WTC11 (cell line): ENCODE results near the gene METTL9. TPM values are rescaled to one million over a fixed set of nuclear protein-coding genes. Genes with fewer than 3 reads are reported as not detected.

Experiments
- ATAC-seq: fragments of 200-7000 bp; cut with Tn5 transposase; 2 replicates; pipeline ENCODE4 v1.10.0; 2021; ENCODE audit warnings: mild to moderate bottlenecking, moderate library complexity
- CTCF ChIA-PET: fragments of 300-600 bp; sonication (Branson Sonifier 250); formaldehyde crosslinking; loops from one replicate; lab custom pipeline; 2021; ENCODE audit warnings: antibody characterized with exemption; lab: Charles Lee
- POLR2A ChIA-PET: fragments of 350-600 bp; sonication (Branson Sonifier 250); formaldehyde crosslinking; loops from one replicate; lab custom pipeline; 2021; ENCODE audit warnings: antibody characterized with exemption; lab: Charles Lee
- DNase-seq: peaks from one replicate; pipeline ENCODE4 v3.0.0; 2021; ENCODE audit warnings: low spot score
- H3K27ac Mint-ChIP-seq: 2 replicates; pipeline ENCODE4 v1.8.0; 2021; ENCODE audit warnings: mixed read lengths
- H3K27me3 Mint-ChIP-seq: 2 replicates; pipeline ENCODE4 v1.8.0; 2021; ENCODE audit warnings: low read depth, mild to moderate bottlenecking, moderate library complexity, mixed read lengths
- H3K36me3 Mint-ChIP-seq: 2 replicates; pipeline ENCODE4 v1.8.0; 2021; ENCODE audit warnings: mixed read lengths
- H3K4me1 Mint-ChIP-seq: 2 replicates; pipeline ENCODE4 v1.8.0; 2022; ENCODE audit warnings: mixed read lengths
- H3K4me3 Mint-ChIP-seq: 2 replicates; pipeline ENCODE4 v1.8.0; 2021; ENCODE audit warnings: mild to moderate bottlenecking, moderate library complexity, mixed read lengths
- H3K9me3 Mint-ChIP-seq: 2 replicates; pipeline ENCODE4 v1.8.0; 2021; ENCODE audit warnings: mixed read lengths
- CBFB ChIP-seq: sonication (generic); formaldehyde crosslinking; IDR thresholded peaks from 2 replicates; pipeline ENCODE4 v1.8.1; 2022; ENCODE audit warnings: mild to moderate bottlenecking, low read depth, missing genetic modification reagents
- ETV6 ChIP-seq: sonication (generic); formaldehyde crosslinking; IDR thresholded peaks from 2 replicates; pipeline ENCODE4 v1.8.1; 2022; ENCODE audit warnings: mild to moderate bottlenecking, missing genetic modification reagents
- GTF2I ChIP-seq: fragments of 250-450 bp; sonication (Bioruptor Pico); conservative IDR thresholded peaks from 2 replicates; pipeline ENCODE4 v1.4.0; 2021; ENCODE audit warnings: mild to moderate bottlenecking
- HMGA2 ChIP-seq: fragments of 250-450 bp; sonication (Bioruptor Pico); IDR thresholded peaks from 2 replicates; pipeline ENCODE4 v1.4.0; 2021; ENCODE audit warnings: mild to moderate bottlenecking, moderate library complexity
- MYBL2 ChIP-seq: sonication (generic); formaldehyde crosslinking; IDR thresholded peaks from 2 replicates; pipeline ENCODE4 v1.8.1; 2023; ENCODE audit warnings: mild to moderate bottlenecking, moderate library complexity, missing genetic modification reagents
- NR1H2 ChIP-seq: sonication (generic); formaldehyde crosslinking; IDR thresholded peaks from 2 replicates; pipeline ENCODE4 v1.9.0; 2021; ENCODE audit warnings: mild to moderate bottlenecking, moderate library complexity, missing genetic modification reagents
- NR3C1 ChIP-seq: sonication (generic); formaldehyde crosslinking; conservative IDR thresholded peaks from 2 replicates; pipeline ENCODE4 v1.8.1; 2023; ENCODE audit warnings: low read depth, mild to moderate bottlenecking, missing genetic modification reagents
- PRRX2 ChIP-seq: fragments of 250-450 bp; sonication (Bioruptor Pico); IDR thresholded peaks from 2 replicates; pipeline ENCODE4 v1.8.0; 2021; ENCODE audit warnings: mild to moderate bottlenecking
- TEAD4 ChIP-seq: sonication (generic); formaldehyde crosslinking; IDR thresholded peaks from 2 replicates; pipeline ENCODE4 v1.8.0; 2022; ENCODE audit warnings: mild to moderate bottlenecking, missing genetic modification reagents
- ZNF219 ChIP-seq: sonication (generic); formaldehyde crosslinking; IDR thresholded peaks from 2 replicates; pipeline ENCODE4 v1.8.0; 2023; ENCODE audit warnings: missing genetic modification reagents, mild to moderate bottlenecking, borderline replicate concordance
- ZNF423 ChIP-seq: fragments of 250-450 bp; sonication (Bioruptor Pico); IDR thresholded peaks from 2 replicates; pipeline ENCODE4 v2.1.2; 2022; ENCODE audit warnings: mild to moderate bottlenecking, moderate library complexity
- total RNA-seq: library from RNA; stranded (reverse); gene quantifications from 3 replicates; pipeline ENCODE4 v1.2.3, GENCODE V29; 2021
- TF ChIP-seq, protein P1 (sequence below): sonication (generic); formaldehyde crosslinking; IDR thresholded peaks from 2 replicates; pipeline ENCODE4 v1.8.0; 2023; ENCODE audit warnings: missing genetic modification reagents, mild to moderate bottlenecking, borderline replicate concordance
- TF ChIP-seq, protein P2 (sequence below): sonication (generic); formaldehyde crosslinking; IDR thresholded peaks from 2 replicates; pipeline ENCODE4 v1.8.0; 2023; ENCODE audit warnings: missing genetic modification reagents
- TF ChIP-seq, protein P3 (sequence below): sonication (generic); formaldehyde crosslinking; IDR thresholded peaks from 2 replicates; pipeline ENCODE4 v1.8.1; 2023; ENCODE audit warnings: mild to moderate bottlenecking, missing genetic modification reagents, moderate library complexity
- TF ChIP-seq, protein P4 (sequence below): sonication (generic); formaldehyde crosslinking; IDR thresholded peaks from 2 replicates; pipeline ENCODE4 v1.8.0; 2022; ENCODE audit warnings: mild to moderate bottlenecking, missing genetic modification reagents
- TF ChIP-seq, protein P5 (sequence below): sonication (generic); formaldehyde crosslinking; IDR thresholded peaks from 2 replicates; pipeline ENCODE4 v1.8.0; 2022; ENCODE audit warnings: mild to moderate bottlenecking, missing genetic modification reagents
- TF ChIP-seq, protein P6 (sequence below): fragments of 200-600 bp; IDR thresholded peaks from 2 replicates; pipeline ENCODE4 v1.8.0; 2022; ENCODE audit warnings: antibody characterized with exemption
- TF ChIP-seq, protein P7 (sequence below): sonication (generic); formaldehyde crosslinking; IDR thresholded peaks from 2 replicates; pipeline ENCODE4 v1.8.1; 2022; ENCODE audit warnings: mild to moderate bottlenecking, missing genetic modification reagents, moderate library complexity, borderline replicate concordance
- TF ChIP-seq, protein P8 (sequence below): fragments of 250-450 bp; sonication (Bioruptor Pico); IDR thresholded peaks from 2 replicates; pipeline ENCODE4 v1.9.0; 2021; ENCODE audit warnings: mild to moderate bottlenecking

METTL9 gene
- total RNA-seq, 1 experiment from 2014 or later, result 94.6 TPM

DNA sequence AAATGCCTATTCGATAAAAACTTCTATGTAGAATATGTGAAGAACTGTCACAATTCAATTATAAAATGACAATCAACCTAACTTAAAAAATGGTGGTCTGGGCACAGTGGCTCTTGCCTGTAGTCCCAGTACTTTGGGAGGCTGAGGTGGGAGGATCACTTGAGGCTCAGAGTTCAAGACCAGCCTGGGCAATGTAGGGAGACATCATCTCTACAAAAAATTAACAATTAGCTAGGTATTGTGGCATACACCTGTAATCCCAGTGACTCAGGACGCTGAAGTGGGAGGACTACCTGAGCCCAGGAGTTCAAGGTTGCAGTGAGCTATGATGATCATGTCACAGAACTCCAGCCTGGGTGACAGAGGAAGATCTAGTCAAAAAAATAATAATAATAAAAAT is 18.6 kb upstream of the METTL9 start (continued):
- TF ChIP-seq, protein P1, sequence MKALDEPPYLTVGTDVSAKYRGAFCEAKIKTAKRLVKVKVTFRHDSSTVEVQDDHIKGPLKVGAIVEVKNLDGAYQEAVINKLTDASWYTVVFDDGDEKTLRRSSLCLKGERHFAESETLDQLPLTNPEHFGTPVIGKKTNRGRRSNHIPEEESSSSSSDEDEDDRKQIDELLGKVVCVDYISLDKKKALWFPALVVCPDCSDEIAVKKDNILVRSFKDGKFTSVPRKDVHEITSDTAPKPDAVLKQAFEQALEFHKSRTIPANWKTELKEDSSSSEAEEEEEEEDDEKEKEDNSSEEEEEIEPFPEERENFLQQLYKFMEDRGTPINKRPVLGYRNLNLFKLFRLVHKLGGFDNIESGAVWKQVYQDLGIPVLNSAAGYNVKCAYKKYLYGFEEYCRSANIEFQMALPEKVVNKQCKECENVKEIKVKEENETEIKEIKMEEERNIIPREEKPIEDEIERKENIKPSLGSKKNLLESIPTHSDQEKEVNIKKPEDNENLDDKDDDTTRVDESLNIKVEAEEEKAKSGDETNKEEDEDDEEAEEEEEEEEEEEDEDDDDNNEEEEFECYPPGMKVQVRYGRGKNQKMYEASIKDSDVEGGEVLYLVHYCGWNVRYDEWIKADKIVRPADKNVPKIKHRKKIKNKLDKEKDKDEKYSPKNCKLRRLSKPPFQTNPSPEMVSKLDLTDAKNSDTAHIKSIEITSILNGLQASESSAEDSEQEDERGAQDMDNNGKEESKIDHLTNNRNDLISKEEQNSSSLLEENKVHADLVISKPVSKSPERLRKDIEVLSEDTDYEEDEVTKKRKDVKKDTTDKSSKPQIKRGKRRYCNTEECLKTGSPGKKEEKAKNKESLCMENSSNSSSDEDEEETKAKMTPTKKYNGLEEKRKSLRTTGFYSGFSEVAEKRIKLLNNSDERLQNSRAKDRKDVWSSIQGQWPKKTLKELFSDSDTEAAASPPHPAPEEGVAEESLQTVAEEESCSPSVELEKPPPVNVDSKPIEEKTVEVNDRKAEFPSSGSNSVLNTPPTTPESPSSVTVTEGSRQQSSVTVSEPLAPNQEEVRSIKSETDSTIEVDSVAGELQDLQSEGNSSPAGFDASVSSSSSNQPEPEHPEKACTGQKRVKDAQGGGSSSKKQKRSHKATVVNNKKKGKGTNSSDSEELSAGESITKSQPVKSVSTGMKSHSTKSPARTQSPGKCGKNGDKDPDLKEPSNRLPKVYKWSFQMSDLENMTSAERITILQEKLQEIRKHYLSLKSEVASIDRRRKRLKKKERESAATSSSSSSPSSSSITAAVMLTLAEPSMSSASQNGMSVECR (CRISPR knock-in tag), result no peak
- TF ChIP-seq, protein P2, sequence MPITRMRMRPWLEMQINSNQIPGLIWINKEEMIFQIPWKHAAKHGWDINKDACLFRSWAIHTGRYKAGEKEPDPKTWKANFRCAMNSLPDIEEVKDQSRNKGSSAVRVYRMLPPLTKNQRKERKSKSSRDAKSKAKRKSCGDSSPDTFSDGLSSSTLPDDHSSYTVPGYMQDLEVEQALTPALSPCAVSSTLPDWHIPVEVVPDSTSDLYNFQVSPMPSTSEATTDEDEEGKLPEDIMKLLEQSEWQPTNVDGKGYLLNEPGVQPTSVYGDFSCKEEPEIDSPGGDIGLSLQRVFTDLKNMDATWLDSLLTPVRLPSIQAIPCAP (CRISPR knock-in tag), result no peak
- no peak for TF ChIP-seq TEAD4
- TF ChIP-seq ZNF219, result no peak
- TF ChIP-seq, protein P3, sequence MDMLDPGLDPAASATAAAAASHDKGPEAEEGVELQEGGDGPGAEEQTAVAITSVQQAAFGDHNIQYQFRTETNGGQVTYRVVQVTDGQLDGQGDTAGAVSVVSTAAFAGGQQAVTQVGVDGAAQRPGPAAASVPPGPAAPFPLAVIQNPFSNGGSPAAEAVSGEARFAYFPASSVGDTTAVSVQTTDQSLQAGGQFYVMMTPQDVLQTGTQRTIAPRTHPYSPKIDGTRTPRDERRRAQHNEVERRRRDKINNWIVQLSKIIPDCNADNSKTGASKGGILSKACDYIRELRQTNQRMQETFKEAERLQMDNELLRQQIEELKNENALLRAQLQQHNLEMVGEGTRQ (CRISPR knock-in tag), result no peak
- TF ChIP-seq ZNF423 (CRISPR knock-in tag), result no peak
- TF ChIP-seq NR3C1, result no peak
- no peak for TF ChIP-seq CBFB (CRISPR knock-in tag)
- TF ChIP-seq, protein P4, sequence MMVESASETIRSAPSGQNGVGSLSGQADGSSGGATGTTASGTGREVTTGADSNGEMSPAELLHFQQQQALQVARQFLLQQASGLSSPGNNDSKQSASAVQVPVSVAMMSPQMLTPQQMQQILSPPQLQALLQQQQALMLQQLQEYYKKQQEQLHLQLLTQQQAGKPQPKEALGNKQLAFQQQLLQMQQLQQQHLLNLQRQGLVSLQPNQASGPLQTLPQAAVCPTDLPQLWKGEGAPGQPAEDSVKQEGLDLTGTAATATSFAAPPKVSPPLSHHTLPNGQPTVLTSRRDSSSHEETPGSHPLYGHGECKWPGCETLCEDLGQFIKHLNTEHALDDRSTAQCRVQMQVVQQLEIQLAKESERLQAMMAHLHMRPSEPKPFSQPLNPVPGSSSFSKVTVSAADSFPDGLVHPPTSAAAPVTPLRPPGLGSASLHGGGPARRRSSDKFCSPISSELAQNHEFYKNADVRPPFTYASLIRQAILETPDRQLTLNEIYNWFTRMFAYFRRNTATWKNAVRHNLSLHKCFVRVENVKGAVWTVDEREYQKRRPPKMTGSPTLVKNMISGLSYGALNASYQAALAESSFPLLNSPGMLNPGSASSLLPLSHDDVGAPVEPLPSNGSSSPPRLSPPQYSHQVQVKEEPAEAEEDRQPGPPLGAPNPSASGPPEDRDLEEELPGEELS (CRISPR knock-in tag), result no peak
- no peak for TF ChIP-seq MYBL2 (CRISPR knock-in tag)
- no peak for TF ChIP-seq PRRX2 (CRISPR knock-in tag)

DNA sequence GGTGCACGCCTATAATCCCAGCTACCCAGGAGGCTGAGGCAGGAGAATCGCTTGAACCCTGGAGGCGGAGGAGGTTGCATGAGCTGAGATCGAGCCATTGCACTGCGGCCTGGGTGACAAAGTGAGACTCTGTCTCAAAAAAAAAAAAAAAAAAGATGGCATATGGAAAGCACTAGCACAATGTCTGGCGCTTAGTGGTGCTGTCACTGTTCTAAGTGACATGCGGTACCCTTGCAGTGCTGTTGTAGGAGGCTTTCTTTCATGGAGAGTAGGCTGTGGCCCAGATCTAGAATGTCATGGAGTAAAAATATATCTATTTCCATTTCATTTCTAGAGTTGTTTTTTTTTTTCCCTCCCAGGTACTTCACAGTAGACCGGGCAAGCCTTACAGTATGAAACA is 14.6 kb upstream of the METTL9 start:
- no peak overlapping the region for H3K4me3 Mint-ChIP-seq
- no peaks in the 10 kb centered on the region for H3K9me3 Mint-ChIP-seq
- POLR2A ChIA-PET, result no interaction called here
- H3K4me1 Mint-ChIP-seq, result peaks cover 4% of the 10 kb centered on the region
- ATAC-seq, result no peak
- H3K27ac Mint-ChIP-seq, result no peak overlapping the region
- no peak for DNase-seq
- CTCF ChIA-PET, result interaction anchor here (0.6 to 1.2 kb wide), 3 partner anchors 56 to 1392 kb away, joined by 4 to 6 read pairs (median 5); no protein-coding TSS in a partner anchor
- no peaks in the 10 kb centered on the region for H3K36me3 Mint-ChIP-seq
- no peaks in the 10 kb centered on the region for H3K27me3 Mint-ChIP-seq
- TF ChIP-seq GTF2I (no peak), ETV6 (CRISPR knock-in tag) (no peak), CBFB (CRISPR knock-in tag) (no peak), HMGA2 (CRISPR knock-in tag) (no peak), PRRX2 (CRISPR knock-in tag) (no peak), NR1H2 (CRISPR knock-in tag) (no peak)
- TF ChIP-seq, protein P5, sequence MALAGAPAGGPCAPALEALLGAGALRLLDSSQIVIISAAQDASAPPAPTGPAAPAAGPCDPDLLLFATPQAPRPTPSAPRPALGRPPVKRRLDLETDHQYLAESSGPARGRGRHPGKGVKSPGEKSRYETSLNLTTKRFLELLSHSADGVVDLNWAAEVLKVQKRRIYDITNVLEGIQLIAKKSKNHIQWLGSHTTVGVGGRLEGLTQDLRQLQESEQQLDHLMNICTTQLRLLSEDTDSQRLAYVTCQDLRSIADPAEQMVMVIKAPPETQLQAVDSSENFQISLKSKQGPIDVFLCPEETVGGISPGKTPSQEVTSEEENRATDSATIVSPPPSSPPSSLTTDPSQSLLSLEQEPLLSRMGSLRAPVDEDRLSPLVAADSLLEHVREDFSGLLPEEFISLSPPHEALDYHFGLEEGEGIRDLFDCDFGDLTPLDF, result no peak
- TF ChIP-seq, protein P6, sequence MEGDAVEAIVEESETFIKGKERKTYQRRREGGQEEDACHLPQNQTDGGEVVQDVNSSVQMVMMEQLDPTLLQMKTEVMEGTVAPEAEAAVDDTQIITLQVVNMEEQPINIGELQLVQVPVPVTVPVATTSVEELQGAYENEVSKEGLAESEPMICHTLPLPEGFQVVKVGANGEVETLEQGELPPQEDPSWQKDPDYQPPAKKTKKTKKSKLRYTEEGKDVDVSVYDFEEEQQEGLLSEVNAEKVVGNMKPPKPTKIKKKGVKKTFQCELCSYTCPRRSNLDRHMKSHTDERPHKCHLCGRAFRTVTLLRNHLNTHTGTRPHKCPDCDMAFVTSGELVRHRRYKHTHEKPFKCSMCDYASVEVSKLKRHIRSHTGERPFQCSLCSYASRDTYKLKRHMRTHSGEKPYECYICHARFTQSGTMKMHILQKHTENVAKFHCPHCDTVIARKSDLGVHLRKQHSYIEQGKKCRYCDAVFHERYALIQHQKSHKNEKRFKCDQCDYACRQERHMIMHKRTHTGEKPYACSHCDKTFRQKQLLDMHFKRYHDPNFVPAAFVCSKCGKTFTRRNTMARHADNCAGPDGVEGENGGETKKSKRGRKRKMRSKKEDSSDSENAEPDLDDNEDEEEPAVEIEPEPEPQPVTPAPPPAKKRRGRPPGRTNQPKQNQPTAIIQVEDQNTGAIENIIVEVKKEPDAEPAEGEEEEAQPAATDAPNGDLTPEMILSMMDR, result no peak
- TF ChIP-seq, protein P4 (CRISPR knock-in tag), result no peak
- TF ChIP-seq, protein P7, sequence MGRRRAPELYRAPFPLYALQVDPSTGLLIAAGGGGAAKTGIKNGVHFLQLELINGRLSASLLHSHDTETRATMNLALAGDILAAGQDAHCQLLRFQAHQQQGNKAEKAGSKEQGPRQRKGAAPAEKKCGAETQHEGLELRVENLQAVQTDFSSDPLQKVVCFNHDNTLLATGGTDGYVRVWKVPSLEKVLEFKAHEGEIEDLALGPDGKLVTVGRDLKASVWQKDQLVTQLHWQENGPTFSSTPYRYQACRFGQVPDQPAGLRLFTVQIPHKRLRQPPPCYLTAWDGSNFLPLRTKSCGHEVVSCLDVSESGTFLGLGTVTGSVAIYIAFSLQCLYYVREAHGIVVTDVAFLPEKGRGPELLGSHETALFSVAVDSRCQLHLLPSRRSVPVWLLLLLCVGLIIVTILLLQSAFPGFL (CRISPR knock-in tag), result no peak
- TF ChIP-seq, protein P8, sequence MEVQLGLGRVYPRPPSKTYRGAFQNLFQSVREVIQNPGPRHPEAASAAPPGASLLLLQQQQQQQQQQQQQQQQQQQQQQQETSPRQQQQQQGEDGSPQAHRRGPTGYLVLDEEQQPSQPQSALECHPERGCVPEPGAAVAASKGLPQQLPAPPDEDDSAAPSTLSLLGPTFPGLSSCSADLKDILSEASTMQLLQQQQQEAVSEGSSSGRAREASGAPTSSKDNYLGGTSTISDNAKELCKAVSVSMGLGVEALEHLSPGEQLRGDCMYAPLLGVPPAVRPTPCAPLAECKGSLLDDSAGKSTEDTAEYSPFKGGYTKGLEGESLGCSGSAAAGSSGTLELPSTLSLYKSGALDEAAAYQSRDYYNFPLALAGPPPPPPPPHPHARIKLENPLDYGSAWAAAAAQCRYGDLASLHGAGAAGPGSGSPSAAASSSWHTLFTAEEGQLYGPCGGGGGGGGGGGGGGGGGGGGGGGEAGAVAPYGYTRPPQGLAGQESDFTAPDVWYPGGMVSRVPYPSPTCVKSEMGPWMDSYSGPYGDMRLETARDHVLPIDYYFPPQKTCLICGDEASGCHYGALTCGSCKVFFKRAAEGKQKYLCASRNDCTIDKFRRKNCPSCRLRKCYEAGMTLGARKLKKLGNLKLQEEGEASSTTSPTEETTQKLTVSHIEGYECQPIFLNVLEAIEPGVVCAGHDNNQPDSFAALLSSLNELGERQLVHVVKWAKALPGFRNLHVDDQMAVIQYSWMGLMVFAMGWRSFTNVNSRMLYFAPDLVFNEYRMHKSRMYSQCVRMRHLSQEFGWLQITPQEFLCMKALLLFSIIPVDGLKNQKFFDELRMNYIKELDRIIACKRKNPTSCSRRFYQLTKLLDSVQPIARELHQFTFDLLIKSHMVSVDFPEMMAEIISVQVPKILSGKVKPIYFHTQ (CRISPR knock-in tag), result no peak
